ENCODE measurements around the gene CNTRL.
"Not testable (repeated sequence)": the region's sequence is repeated elsewhere in the genome, so short reads cannot be mapped to it uniquely, and the experiment has no call there.

CNTRL gene, protein sequence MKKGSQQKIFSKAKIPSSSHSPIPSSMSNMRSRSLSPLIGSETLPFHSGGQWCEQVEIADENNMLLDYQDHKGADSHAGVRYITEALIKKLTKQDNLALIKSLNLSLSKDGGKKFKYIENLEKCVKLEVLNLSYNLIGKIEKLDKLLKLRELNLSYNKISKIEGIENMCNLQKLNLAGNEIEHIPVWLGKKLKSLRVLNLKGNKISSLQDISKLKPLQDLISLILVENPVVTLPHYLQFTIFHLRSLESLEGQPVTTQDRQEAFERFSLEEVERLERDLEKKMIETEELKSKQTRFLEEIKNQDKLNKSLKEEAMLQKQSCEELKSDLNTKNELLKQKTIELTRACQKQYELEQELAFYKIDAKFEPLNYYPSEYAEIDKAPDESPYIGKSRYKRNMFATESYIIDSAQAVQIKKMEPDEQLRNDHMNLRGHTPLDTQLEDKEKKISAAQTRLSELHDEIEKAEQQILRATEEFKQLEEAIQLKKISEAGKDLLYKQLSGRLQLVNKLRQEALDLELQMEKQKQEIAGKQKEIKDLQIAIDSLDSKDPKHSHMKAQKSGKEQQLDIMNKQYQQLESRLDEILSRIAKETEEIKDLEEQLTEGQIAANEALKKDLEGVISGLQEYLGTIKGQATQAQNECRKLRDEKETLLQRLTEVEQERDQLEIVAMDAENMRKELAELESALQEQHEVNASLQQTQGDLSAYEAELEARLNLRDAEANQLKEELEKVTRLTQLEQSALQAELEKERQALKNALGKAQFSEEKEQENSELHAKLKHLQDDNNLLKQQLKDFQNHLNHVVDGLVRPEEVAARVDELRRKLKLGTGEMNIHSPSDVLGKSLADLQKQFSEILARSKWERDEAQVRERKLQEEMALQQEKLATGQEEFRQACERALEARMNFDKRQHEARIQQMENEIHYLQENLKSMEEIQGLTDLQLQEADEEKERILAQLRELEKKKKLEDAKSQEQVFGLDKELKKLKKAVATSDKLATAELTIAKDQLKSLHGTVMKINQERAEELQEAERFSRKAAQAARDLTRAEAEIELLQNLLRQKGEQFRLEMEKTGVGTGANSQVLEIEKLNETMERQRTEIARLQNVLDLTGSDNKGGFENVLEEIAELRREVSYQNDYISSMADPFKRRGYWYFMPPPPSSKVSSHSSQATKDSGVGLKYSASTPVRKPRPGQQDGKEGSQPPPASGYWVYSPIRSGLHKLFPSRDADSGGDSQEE (N-terminal part only)

DNA sequence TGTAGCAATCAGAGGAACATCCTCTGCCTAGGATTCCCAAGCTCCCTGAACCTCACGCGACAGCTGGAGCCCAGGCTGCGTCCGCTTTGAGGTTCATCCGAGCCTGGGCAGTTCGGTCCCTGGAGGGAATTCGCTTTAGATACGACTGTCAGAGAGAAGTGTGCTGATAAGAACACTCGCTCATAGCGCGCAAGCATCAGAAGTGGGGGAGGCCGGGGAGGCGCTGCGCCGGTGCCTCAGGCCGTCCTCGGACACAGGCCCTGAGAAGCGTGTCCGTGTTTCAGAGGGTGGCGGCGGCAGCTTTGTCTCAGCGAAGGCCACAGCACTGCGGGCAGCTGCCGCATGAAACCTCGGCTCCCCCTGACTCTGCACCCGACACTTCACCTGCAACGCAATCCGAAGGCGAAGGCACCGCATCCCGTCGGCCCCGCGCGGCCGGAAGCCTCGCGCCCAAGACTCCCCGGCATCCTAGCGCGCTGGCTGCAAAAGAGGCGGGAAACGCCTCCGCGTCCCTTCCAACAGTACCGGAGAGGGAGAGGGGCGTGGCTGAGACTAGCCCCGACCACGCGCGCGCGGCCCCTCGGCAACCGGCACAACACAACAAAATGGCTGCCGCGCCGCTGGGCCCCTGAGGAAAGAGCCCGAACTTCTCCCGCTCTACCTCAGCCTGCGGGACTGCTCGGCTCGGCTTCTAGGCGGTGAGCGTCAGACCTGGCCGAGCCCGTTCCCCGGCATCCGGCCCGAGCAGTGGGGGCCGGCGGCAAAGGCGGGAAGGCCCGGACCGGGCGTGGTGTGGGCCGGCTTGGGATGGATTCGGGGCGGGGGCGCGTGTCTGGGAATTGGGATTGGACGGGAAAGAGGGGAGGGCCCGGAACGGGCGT, at the start of gene CNTRL:
Gene CNTRL, plus strand, starts transcription at position 586 of the 881 bp plus-strand sequence. CDS start 13,372 bp downstream, outside the sequence.
- no peak for DNase-seq (ENCODE audit: low read depth, low spot score)
- TF ChIP-seq, protein P1, sequence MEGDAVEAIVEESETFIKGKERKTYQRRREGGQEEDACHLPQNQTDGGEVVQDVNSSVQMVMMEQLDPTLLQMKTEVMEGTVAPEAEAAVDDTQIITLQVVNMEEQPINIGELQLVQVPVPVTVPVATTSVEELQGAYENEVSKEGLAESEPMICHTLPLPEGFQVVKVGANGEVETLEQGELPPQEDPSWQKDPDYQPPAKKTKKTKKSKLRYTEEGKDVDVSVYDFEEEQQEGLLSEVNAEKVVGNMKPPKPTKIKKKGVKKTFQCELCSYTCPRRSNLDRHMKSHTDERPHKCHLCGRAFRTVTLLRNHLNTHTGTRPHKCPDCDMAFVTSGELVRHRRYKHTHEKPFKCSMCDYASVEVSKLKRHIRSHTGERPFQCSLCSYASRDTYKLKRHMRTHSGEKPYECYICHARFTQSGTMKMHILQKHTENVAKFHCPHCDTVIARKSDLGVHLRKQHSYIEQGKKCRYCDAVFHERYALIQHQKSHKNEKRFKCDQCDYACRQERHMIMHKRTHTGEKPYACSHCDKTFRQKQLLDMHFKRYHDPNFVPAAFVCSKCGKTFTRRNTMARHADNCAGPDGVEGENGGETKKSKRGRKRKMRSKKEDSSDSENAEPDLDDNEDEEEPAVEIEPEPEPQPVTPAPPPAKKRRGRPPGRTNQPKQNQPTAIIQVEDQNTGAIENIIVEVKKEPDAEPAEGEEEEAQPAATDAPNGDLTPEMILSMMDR (IDR thresholded peaks at IDR 0.05; ENCODE audit: insufficient read depth, low read length, missing control alignments): no peak
- H3K4me3 ChIP-seq (ENCODE audit: low read depth, low read length): peak within 1 kb of the TSS; percentile 78
- ChIA-PET POLR2A (no interaction called here), CTCF (interaction anchor here (1.1 to 7.0 kb wide), 3 partner anchors 14 to 1048 kb away, joined by 3 to 92 read pairs (median 85); no protein-coding TSS in a partner anchor)

DNA sequence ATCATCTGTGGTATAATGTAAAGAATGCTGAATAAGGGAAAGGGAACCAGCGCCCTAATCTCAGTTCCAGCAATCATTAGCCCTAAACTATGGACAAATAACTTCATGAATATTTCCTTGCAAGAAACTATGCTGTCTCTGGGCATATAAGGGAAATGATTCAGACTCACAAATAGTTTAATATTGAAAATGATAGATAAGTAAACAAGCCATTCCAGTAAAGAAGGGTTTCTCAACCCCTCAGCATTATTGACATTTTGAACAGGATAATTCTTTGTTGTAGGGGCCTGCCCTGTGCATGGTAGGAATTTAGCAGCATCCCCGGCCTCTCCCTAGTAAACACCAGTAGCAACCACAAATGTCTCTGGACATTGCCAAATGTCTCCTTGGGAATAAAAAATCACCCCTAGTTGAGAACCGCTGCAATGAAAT, 48.5 kb upstream of the CNTRL start:
- peak; percentile 33 for DNase-seq (ENCODE audit: low read depth, low spot score)
- TF ChIP-seq, protein P1 (IDR thresholded peaks at IDR 0.05; ENCODE audit: insufficient read depth, low read length, missing control alignments): no peak
- CTCF ChIA-PET: interaction anchor here (1.4 kb wide), 1 partner anchor 10 kb away, joined by 4 read pairs; no protein-coding TSS in a partner anchor
- POLR2A ChIA-PET: no interaction called here
- no peak overlapping the region for H3K4me3 ChIP-seq (ENCODE audit: low read depth, low read length)

DNA sequence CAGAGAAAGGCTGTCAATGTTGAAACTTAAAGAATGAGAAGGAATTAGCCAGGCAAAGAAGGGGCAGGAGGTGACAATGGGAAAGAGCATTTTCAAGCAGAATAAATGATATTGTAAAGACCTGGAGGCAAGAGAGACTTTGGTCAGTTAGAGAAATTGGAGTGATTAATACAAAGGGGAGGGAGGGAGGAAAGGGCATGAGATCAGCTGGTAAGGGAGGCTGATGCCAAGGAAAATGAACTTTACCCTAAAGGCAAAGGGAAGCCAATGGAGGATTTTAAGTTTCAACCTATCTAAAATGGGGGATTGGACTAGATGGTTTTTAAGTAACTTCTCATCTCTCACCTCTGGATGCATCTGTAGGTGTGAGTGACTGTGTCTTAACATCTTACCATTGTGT, 48.0 kb upstream of the CNTRL start:
- CTCF ChIA-PET: interaction anchor here (1.4 kb wide), 1 partner anchor 9 kb away, joined by 4 read pairs; no protein-coding TSS in a partner anchor

DNA sequence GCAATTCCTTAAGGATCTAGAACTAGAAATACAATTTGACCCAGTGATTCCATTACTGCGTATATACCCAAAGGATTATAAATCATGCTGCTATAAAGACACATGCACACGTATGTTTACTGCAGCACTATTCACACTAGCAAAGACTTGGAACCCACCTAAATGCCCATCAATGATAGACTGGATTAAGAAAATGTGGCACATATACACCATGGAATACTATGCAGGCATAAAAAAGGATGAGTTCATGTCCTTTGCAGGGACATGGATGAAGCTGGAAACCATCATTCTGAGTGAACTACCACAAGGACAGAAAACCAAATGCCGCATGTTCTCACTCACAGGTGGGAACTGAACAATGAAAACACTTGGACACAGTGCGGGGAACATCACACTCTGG, 46.5 kb upstream of the CNTRL start:
- POLR2A ChIA-PET; DNase-seq (ENCODE audit: low read depth, low spot score); H3K4me3 ChIP-seq (ENCODE audit: low read depth, low read length): not testable (repeated sequence)
- CTCF ChIA-PET: interaction anchor here (3.0 kb wide), 1 partner anchor 32 kb away, joined by 13 read pairs; no protein-coding TSS in a partner anchor

More for the DNA sequence above, 48.0 kb upstream of the CNTRL start:
- TF ChIP-seq, protein P1 (IDR thresholded peaks at IDR 0.05; ENCODE audit: insufficient read depth, low read length, missing control alignments): no peak
- POLR2A ChIA-PET: no interaction called here
- H3K4me3 ChIP-seq (ENCODE audit: low read depth, low read length): no peak overlapping the region
- no peak for DNase-seq (ENCODE audit: low read depth, low spot score)

DNA sequence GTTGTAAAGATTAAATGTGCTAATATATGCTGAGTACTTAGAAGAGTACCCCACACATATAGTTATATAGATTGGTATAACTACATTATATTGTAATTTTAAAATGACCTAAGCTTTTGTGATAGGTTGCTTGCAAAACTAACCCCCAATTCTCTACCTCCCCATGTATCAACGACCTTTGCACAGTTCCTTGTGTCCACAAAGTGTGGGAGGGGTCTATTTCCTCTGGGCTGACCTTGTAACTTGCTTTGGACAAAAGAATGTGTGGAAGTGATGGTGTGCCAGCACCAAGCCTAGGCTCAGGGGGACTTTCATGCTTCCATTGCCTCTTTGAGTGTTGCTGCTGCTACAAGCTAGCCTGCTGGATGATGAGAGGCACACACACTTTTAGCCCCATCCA, 45.3 kb upstream of the CNTRL start:
- H3K4me3 ChIP-seq (ENCODE audit: low read depth, low read length): no peak overlapping the region
- ChIA-PET CTCF (interaction anchor here (1.1 to 3.0 kb wide), 5 partner anchors 8 to 46 kb away, joined by 3 to 13 read pairs (median 3); no protein-coding TSS in a partner anchor), POLR2A (no interaction called here)
- DNase-seq (ENCODE audit: low read depth, low spot score): no peak
- TF ChIP-seq, protein P1 (IDR thresholded peaks at IDR 0.05; ENCODE audit: insufficient read depth, low read length, missing control alignments): no peak
